GM18520 (cell line): ENCODE results near the gene DYNC2LI1.
A peak's percentile ranks its signal among the peaks of the same experiment; 100 is the strongest.
"Not testable (repeated sequence)": the region's sequence is repeated elsewhere in the genome, so short reads cannot be mapped to it uniquely, and the experiment has no call there.

Experiments used
- ATAC-seq: cut with Tn5 transposase; IDR thresholded peaks from one replicate; pipeline ENCODE4 v1.9.1; 2021; ENCODE audit not compliant: unreplicated experiment

The DYNC2LI1 gene

GRCh38 chr2:43773876-43774613 is at the start of gene DYNC2LI1:
DYNC2LI1 (plus strand) TSS chr2:43774039; CDS start chr2:43774139, 100 bp downstream.
- peak; percentile 92 for ATAC-seq

GRCh38 chr2:43724728-43725526 is 48.9 kb upstream of the DYNC2LI1 start:
- no peak for ATAC-seq

GRCh38 chr2:43725711-43726246 is 48.1 kb upstream of the DYNC2LI1 start:
- ATAC-seq = no peak

GRCh38 chr2:43726961-43727633 is 46.7 kb upstream of the DYNC2LI1 start:
- not testable (repeated sequence) for ATAC-seq

GRCh38 chr2:43727634-43728014 is 46.2 kb upstream of the DYNC2LI1 start:
- ATAC-seq = no peak

- no peak for ATAC-seq
These were observed 44.2 kb upstream of the DYNC2LI1 start for GRCh38 chr2:43729491-43730174.

- ATAC-seq = no peak
These were observed 42.6 kb upstream of the DYNC2LI1 start for GRCh38 chr2:43731211-43731610.

GRCh38 chr2:43736637-43737036 is 37.2 kb upstream of the DYNC2LI1 start:
- no peak for ATAC-seq

- no peak for ATAC-seq
These were observed 36.6 kb upstream of the DYNC2LI1 start for GRCh38 chr2:43737097-43737854.

GRCh38 chr2:43737855-43738254 is 36.0 kb upstream of the DYNC2LI1 start:
- no peak for ATAC-seq

- ATAC-seq = no peak
These were observed 35.6 kb upstream of the DYNC2LI1 start for GRCh38 chr2:43738257-43738656.

GRCh38 chr2:43743706-43744105 is 30.1 kb upstream of the DYNC2LI1 start:
- ATAC-seq = no peak

GRCh38 chr2:43745457-43745856 is 28.4 kb upstream of the DYNC2LI1 start:
- ATAC-seq = no peak

- no peak for ATAC-seq
These were observed 25.5 kb upstream of the DYNC2LI1 start for GRCh38 chr2:43748333-43748732.

- ATAC-seq = no peak
These were observed 24.3 kb upstream of the DYNC2LI1 start for GRCh38 chr2:43749583-43749982.

GRCh38 chr2:43751476-43751990 is 22.3 kb upstream of the DYNC2LI1 start:
- ATAC-seq = no peak

GRCh38 chr2:43752302-43752701 is 21.5 kb upstream of the DYNC2LI1 start:
- no peak for ATAC-seq

GRCh38 chr2:43754180-43754579 is 19.7 kb upstream of the DYNC2LI1 start:
- ATAC-seq = no peak

- no peak for ATAC-seq
These were observed 15.1 kb upstream of the DYNC2LI1 start for GRCh38 chr2:43758739-43759138.

GRCh38 chr2:43759195-43759594 is 14.6 kb upstream of the DYNC2LI1 start:
- ATAC-seq = no peak
